Vagina (tissue), 2 donors: Measurements from ENCODE around the gene SLC28A1.

Source experiments
- CTCF ChIP-seq, 3 experiments: fragments of 450-650 bp in 2 of 3; fragments of 200-600 bp in 1 of 3; sonication (generic) in 1 of 3; IDR thresholded peaks; one replicate each; pipeline ENCODE4 v1.5.1; 2017 to 2019; ENCODE audit warnings: antibody characterized with exemption in 3 of 3, mild to moderate bottlenecking in 2 of 3, moderate library complexity in 2 of 3
- POLR2A ChIP-seq, 2 donors: fragments of 450-650 bp; IDR thresholded peaks; one replicate each; pipeline ENCODE4 v1.6.1; 2017; ENCODE audit warnings: antibody characterized with exemption in 2 of 2, mild to moderate bottlenecking in 2 of 2, moderate library complexity in 2 of 2

- TF ChIP-seq POLR2A (IDR thresholded peaks at IDR 0.05) (no peak), CTCF (IDR thresholded peaks at IDR 0.05) (no peak)
These were observed 83.8 kb downstream of the SLC28A1 start for GRCh38 chr15:84968301-84968700.
